Upper lobe of left lung (tissue), 4 donors: ENCODE results near the gene MROH9.

Experiments
- POLR2A ChIP-seq, 4 donors: fragments of 450-650 bp; IDR thresholded peaks; one replicate each; pipeline ENCODE4 v1.5.1; 2016 to 2017; ENCODE audit warnings: antibody characterized with exemption in 4 of 4, mild to moderate bottlenecking in 2 of 4
- TF ChIP-seq, protein P1 (sequence below), 6 experiments: fragments of 450-650 bp in 4 of 6; fragments of 200-600 bp in 2 of 6; sonication (generic) in 2 of 6; IDR thresholded peaks; one replicate each; pipeline ENCODE4 v1.5.1; 2016 to 2019; ENCODE audit warnings: antibody characterized with exemption in 6 of 6

DNA sequence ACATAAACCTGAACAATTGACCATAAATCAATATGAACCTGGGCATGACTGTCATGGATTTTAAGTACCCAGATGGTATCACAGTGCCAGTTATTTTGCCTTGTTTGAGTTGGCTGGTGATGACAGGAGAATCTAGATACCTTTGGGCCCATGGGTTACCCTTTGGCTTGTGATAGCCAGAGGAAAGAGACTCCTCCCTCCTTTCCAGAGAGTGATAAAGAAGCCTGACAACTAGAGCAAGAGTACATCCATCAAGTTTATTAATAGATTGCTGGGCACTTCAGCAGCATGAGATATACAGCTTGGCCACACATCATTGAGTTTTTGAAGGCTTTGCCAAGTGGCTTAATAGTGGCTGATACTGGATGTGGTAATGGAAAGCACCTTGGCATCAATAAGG is 148.8 kb downstream of the MROH9 start:
- TF ChIP-seq, protein P1, sequence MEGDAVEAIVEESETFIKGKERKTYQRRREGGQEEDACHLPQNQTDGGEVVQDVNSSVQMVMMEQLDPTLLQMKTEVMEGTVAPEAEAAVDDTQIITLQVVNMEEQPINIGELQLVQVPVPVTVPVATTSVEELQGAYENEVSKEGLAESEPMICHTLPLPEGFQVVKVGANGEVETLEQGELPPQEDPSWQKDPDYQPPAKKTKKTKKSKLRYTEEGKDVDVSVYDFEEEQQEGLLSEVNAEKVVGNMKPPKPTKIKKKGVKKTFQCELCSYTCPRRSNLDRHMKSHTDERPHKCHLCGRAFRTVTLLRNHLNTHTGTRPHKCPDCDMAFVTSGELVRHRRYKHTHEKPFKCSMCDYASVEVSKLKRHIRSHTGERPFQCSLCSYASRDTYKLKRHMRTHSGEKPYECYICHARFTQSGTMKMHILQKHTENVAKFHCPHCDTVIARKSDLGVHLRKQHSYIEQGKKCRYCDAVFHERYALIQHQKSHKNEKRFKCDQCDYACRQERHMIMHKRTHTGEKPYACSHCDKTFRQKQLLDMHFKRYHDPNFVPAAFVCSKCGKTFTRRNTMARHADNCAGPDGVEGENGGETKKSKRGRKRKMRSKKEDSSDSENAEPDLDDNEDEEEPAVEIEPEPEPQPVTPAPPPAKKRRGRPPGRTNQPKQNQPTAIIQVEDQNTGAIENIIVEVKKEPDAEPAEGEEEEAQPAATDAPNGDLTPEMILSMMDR (IDR thresholded peaks at IDR 0.05), result no peak
- no peak for TF ChIP-seq POLR2A (IDR thresholded peaks at IDR 0.05)
